Tibial nerve (tissue), 4 donors: ENCODE data around the gene ERG28. TPM values are rescaled to one million over a fixed set of nuclear protein-coding genes. Genes with fewer than 3 reads are reported as not detected.
A peak's percentile ranks its signal among the peaks of the same experiment; 100 is the strongest.

Experiments
- DNase-seq, 2 donors: peaks; one replicate each; pipeline ENCODE4 v3.0.0-alpha.2; 2019; ENCODE audit warnings: low spot score in 2 of 2
- H3K27ac ChIP-seq, 4 donors: fragments of 200-600 bp; sonication (generic) in 3 of 4; one replicate each; pipeline ENCODE4 v1.5.1; 2017 to 2019; ENCODE audit warnings: mild to moderate bottlenecking in 1 of 4
- H3K27me3 ChIP-seq, 2 donors: fragments of 200-600 bp; sonication (generic) in 1 of 2; one replicate each; pipeline versions ENCODE4 v1.5.1 to v1.6.0; 2017 to 2019
- H3K36me3 ChIP-seq, 3 donors: fragments of 200-600 bp; sonication (generic); one replicate each; pipeline ENCODE4 v1.5.1; 2018 to 2019
- H3K4me1 ChIP-seq, 4 donors: fragments of 200-600 bp; sonication (generic) in 3 of 4; one replicate each; pipeline ENCODE4 v1.5.1; 2017 to 2019
- H3K4me3 ChIP-seq, 4 donors: fragments of 200-600 bp; sonication (generic) in 3 of 4; one replicate each; pipeline ENCODE4 v1.5.1; 2017 to 2019; ENCODE audit warnings: mild to moderate bottlenecking in 1 of 4, moderate library complexity in 1 of 4
- H3K9me3 ChIP-seq, 4 donors: fragments of 200-600 bp; sonication (generic) in 3 of 4; one replicate each; pipeline ENCODE4 v1.5.1; 2017 to 2019
- CTCF ChIP-seq, 5 experiments: fragments of 200-600 bp in 3 of 5; fragments of 450-650 bp in 2 of 5; sonication (generic) in 3 of 5; IDR thresholded peaks; one replicate each; pipeline ENCODE4 v1.5.1; 2016 to 2019; ENCODE audit warnings: antibody characterized with exemption in 5 of 5, mild to moderate bottlenecking in 3 of 5, moderate library complexity in 2 of 5
- EP300 ChIP-seq, 2 donors: sonication (generic); formaldehyde crosslinking; IDR thresholded peaks; one replicate each; pipeline ENCODE4 v1.6.1; 2017; ENCODE audit warnings: antibody characterized with exemption in 2 of 2, mild to moderate bottlenecking in 1 of 2
- POLR2A ChIP-seq, 2 donors: fragments of 450-650 bp; IDR thresholded peaks; one replicate each; pipeline ENCODE4 v1.6.1; 2017; ENCODE audit warnings: antibody characterized with exemption in 2 of 2, mild to moderate bottlenecking in 2 of 2, moderate library complexity in 2 of 2
- WGBS, 2 donors: methylation state at CpG; one replicate each; pipeline ENCODE4 v1.1.5; 2018; 5-methylcytosine and 5-hydroxymethylcytosine counted together
- total RNA-seq, 4 donors: library from RNA; depleted of rRNA; stranded (reverse); fragments of >200 nt; gene quantifications; one replicate each; pipeline ENCODE4 v1.1.0, GENCODE V29; 2016

Gene ERG28
- total RNA-seq, 4 donors from 2014 or later = 4.5 to 7.6 (median 5.1) TPM

- H3K36me3 ChIP-seq = no peaks in the 10 kb centered on the region
- peak overlapping the region in 2 of 4 donors; percentile 44 to 66 for H3K27ac ChIP-seq
- H3K27me3 ChIP-seq = no peaks in the 10 kb centered on the region
- H3K4me3 ChIP-seq = no peak overlapping the region
- H3K4me1 ChIP-seq = peaks cover 0 to 57% (median 19%) of the 10 kb centered on the region in 4 donors
- no peak for DNase-seq
- no peaks in the 10 kb centered on the region for H3K9me3 ChIP-seq
- no peak for TF ChIP-seq POLR2A (IDR thresholded peaks at IDR 0.05)
- TF ChIP-seq EP300 (IDR thresholded peaks at IDR 0.05) = no peak
- TF ChIP-seq CTCF (IDR thresholded peaks at IDR 0.05) = no peak
- 72 to 88% methylated on average over 1 of the region's 1 CpG for WGBS, 2 donors
Observed at GRCh38 chr14:75619548-75619947, 41.1 kb downstream of the ERG28 start.

GRCh38 chr14:75615200-75615599 lies 45.5 kb downstream of the ERG28 start:
- H3K36me3 ChIP-seq = no peaks in the 10 kb centered on the region
- no peak overlapping the region for H3K4me3 ChIP-seq
- 65% methylated on average over 4 of the region's 4 CpGs for WGBS, 2 donors
- no peaks in the 10 kb centered on the region for H3K27me3 ChIP-seq
- no peaks in the 10 kb centered on the region for H3K9me3 ChIP-seq
- H3K27ac ChIP-seq = peak overlapping the region in 2 of 4 donors; percentile 7 to 23
- no peak for TF ChIP-seq CTCF (IDR thresholded peaks at IDR 0.05)
- TF ChIP-seq EP300 (IDR thresholded peaks at IDR 0.05) = peak in 1 of 2 donors; percentile 59
- H3K4me1 ChIP-seq = peaks cover 0 to 73% (median 21%) of the 10 kb centered on the region in 4 donors
- no peak for DNase-seq

GRCh38 chr14:75614179-75614578 lies 46.5 kb downstream of the ERG28 start:
- TF ChIP-seq POLR2A (IDR thresholded peaks at IDR 0.05) (no peak), EP300 (IDR thresholded peaks at IDR 0.05) (peak in 1 of 2 donors; percentile 37)
- Histone ChIP-seq H3K4me3 (no peak overlapping the region), H3K4me1 (peaks cover 0 to 73% (median 26%) of the 10 kb centered on the region in 4 donors), H3K27me3 (no peaks in the 10 kb centered on the region), H3K27ac (no peak overlapping the region), H3K9me3 (no peaks in the 10 kb centered on the region), H3K36me3 (no peaks in the 10 kb centered on the region)
- WGBS, 2 donors = 61 to 69% methylated on average over 4 of the region's 4 CpGs
- DNase-seq = no peak

- Histone ChIP-seq H3K27me3 (no peaks in the 10 kb centered on the region), H3K27ac (peak overlapping the region in 2 of 4 donors; percentile 86 to 87)
- 57 to 58% methylated on average over 4 of the region's 4 CpGs for WGBS, 2 donors
Observed at GRCh38 chr14:75612157-75612556, 48.5 kb downstream of the ERG28 start.

GRCh38 chr14:75610834-75611233 lies 49.8 kb downstream of the ERG28 start:
- WGBS, 2 donors = 67 to 69% methylated on average over 4 of the region's 4 CpGs
- Histone ChIP-seq H3K36me3 (no peaks in the 10 kb centered on the region), H3K27ac (peak overlapping the region; percentile 38 to 87 (median 69)), H3K9me3 (peaks cover 0 to 5% (median 0%) of the 10 kb centered on the region in 4 donors), H3K4me1 (peaks cover 0 to 79% (median 32%) of the 10 kb centered on the region in 4 donors), H3K4me3 (no peak overlapping the region), H3K27me3 (no peaks in the 10 kb centered on the region)
- no peak for DNase-seq
- TF ChIP-seq POLR2A (IDR thresholded peaks at IDR 0.05) (no peak), CTCF (IDR thresholded peaks at IDR 0.05) (no peak), EP300 (IDR thresholded peaks at IDR 0.05) (no peak)

More at GRCh38 chr14:75612157-75612556, 48.5 kb downstream of the ERG28 start:
- no peaks in the 10 kb centered on the region for H3K36me3 ChIP-seq
- peaks cover 0 to 5% (median 0%) of the 10 kb centered on the region in 4 donors for H3K9me3 ChIP-seq
- H3K4me3 ChIP-seq = no peak overlapping the region
- TF ChIP-seq EP300 (IDR thresholded peaks at IDR 0.05) = no peak
- no peak for TF ChIP-seq CTCF (IDR thresholded peaks at IDR 0.05)
- TF ChIP-seq POLR2A (IDR thresholded peaks at IDR 0.05) = no peak
- DNase-seq = no peak
- peaks cover 0 to 81% (median 30%) of the 10 kb centered on the region in 4 donors for H3K4me1 ChIP-seq
